Glomerular visceral epithelial cell (primary cell): ENCODE results near the gene CETP.
A peak's percentile ranks its signal among the peaks of the same experiment; 100 is the strongest.

Experiments
- DNase-seq: peaks from one replicate; pipeline ENCODE4 v3.0.0-alpha.2; 2016; ENCODE audit errors: extremely low spot score

Gene CETP, protein sequence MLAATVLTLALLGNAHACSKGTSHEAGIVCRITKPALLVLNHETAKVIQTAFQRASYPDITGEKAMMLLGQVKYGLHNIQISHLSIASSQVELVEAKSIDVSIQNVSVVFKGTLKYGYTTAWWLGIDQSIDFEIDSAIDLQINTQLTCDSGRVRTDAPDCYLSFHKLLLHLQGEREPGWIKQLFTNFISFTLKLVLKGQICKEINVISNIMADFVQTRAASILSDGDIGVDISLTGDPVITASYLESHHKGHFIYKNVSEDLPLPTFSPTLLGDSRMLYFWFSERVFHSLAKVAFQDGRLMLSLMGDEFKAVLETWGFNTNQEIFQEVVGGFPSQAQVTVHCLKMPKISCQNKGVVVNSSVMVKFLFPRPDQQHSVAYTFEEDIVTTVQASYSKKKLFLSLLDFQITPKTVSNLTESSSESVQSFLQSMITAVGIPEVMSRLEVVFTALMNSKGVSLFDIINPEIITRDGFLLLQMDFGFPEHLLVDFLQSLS

DNA sequence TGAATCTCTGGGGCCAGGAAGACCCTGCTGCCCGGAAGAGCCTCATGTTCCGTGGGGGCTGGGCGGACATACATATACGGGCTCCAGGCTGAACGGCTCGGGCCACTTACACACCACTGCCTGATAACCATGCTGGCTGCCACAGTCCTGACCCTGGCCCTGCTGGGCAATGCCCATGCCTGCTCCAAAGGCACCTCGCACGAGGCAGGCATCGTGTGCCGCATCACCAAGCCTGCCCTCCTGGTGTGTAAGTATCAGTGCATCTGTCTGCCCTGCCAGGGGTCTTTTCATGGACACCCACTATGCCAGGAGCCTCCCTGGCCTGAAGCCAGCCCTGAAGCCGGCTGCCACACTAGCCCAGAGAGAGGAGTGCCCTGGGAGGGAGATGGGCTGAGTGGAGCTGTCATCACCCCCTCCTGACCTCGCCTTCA is at the start of gene CETP:
Gene CETP, plus strand, starts transcription at position 100 of the 431 bp plus-strand sequence. Its CDS starts 30 bp downstream, at position 130.
- no peak for DNase-seq

DNA sequence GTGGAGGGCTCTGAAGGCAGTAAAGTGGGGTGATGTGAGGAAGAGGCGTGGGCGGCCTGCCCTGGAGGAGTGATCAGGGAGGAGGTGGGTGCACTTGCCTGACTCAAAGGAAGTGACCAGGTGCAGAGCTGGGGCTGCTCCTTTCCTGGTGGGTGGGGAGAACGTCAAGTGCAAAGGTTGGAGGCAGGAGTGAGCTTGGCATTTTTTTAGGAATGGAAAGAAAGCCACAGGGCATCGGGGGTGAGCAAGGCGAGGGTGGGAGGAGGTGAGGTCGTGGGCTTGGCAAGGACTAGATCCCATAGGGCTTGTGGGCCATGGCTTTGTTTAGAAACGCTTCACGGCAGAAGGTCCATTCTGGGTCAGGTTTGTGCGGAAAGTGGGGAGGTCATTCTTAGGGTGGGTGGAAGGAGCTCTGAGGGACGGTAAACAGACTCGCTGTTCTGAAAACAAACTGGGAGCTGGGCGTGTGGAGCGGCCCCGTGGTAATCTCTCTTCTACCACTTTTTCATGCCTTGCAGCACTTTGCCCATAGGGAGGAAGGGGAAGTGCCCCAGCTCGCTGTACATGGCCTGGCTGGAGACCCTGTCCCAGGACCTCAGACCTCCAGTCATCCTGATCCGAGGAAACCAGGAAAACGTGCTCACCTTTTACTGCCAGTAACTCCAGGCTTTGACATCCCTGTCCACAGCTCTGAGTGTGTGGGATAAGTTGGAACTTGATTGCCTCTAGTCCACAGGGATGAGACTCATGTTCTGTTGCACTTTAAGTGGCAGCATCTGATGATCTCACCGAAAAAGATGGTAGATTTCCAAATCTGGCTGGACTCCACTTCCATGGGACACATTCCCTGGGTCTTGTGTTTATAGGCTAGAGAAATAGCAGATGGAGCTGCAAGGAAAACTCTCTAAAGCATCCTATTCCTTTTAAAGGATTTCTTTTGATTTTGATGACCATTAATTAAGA is 48.7 kb upstream of the CETP start:
- peak; percentile 11 for DNase-seq

DNA sequence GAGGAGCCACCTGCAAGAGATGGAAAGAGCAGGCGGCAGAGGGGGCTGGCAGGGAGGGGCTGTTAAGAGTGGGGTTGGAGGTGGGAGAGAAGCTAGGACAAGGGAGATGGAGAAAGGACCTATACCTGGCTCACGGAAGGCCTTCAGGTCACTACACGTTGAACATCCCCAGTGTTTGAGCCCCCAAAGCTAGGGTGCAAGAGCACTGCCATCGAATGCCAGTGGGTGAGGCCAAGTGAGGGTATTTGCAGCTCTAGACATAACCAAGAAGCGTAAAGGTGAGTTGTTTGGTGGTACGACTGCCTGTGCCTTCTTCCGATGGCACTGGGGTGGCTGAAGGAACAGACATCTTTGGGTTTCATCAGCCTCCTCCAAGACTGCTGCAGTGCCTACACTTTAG is 46.9 kb upstream of the CETP start:
- DNase-seq = no peak

DNA sequence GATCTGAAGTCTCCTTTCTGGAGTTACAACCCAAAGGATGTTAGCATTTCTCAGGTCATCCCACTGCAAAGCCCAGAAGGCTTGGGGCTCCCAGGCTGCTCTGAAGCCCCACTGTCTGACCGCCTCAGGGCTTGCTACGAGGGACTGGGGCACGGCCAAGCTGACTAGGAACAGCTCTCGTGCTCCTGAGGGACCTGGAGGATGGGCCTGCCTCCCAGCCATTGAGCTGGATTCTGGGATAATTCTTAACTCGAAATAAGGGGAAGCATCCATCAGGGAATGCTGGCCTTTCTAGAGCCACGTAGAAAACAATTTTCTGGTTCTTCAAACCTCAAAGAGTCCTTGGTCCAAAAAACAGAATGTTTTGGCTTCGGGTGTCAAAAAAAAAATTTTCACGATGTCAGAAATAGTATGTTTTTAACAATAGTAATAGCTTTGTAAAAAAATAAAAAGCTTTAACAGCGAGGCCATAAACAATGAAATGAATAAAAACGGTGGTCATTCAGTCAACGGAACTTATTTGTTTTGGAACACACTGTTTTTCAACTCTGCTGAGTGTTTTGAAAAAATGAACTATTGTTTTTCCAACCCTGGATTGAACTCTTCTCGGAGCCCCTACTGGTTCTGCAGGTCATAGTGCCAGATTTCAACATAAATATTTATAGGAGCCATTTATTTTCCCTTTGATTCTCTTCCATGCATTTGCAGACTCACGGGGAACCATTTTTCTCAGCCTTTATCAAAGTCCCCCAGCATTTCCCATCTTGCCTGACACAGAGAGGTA is 46.2 kb upstream of the CETP start:
- DNase-seq = no peak

DNA sequence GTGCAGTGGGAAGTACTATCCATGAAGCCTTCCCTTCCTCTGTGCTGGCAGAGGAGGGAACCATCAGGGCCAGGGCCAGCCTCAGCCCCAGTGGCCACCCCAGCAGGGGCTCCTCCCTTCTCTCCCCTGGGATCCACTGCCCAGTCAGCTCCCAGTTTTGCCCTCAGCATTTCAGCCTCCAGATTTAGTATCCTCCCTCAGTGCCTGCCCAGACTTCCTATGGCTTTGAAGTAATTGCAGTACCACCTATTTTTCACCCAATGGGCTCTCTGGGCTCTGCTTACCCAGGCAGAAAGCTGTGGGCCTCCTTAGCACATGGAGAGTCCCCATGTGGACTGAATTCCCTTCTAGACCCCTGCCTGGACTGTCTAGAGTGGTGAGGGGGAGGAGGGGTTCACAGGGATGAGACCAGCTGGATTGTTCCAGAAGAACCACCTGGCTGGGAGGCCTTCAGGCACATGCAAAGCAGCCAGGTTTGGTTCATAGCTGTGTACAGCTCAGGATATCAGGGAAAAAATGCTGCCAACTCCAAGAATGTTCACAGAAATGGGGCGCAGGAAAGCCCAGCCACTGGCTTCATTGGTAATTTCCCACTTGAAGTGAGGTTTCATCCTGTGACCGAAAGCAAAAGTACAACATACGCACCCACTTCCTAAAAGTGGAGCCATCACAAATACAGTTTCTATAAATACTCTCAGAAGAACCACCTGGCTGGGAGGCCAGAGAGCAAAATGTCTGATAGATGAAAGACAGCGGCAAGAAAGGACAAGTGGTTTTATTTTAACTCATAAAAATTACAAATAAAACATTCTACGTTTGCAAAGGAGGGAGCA is 45.0 kb upstream of the CETP start:
- DNase-seq = no peak

DNA sequence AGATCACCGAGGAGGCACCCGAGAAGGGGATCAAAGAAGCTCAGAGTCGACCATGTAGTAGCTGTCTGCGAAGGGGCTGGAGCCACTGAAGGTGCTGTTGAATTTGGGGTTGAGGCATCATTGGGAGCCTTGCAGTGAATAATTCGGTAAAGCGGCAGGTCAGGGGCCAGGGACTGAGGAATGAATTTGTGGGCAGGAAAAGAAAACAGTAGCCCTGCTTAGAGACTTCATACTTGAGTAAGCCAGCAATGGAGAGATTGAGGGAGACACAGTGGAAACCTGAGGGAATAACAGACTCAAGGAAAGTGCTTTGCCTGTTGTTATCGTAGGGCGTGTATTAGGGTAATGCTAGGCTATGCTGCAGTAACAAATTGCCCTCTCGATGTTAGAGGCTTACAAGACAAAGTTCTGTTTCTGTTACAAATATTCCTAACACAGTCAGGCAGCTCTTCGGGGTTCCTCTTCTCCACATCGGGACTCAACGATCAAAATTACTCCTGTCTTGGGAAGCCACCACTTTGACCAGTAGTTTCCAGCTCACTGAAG is 43.2 kb upstream of the CETP start:
- DNase-seq = no peak

DNA sequence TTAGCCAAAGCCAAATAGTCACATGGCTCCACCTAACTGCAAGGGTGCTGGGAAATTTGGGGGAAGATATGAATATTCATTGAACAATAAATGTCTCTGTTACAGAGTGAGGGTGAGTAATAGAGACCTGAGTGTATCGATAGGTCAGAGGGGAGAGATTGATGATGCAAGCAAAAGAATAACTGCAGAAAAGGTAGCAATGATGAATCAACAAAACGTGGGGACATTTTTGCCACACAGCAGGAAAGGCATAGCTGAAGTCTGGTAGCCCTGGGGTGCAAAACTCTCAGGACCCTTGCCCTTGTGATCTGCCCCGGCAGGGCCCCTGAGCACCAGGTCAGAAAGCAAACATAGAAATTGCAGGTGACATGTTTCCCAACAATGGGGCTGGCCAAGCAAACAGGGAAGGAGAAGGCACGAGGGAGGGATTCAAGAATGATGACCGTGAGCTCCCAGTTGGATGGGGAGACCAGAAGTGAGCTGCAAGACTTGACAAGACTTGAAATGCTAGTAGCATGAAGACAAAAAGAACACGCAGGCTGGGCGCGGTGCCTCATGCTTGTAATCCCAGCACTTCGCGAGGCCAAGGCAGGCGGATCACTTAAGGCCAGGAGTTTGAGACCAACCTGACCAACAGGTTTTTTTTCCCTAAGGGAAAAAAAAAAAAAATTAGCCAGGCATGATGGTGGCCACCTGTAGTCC is 42.5 kb upstream of the CETP start:
- no peak for DNase-seq

DNA sequence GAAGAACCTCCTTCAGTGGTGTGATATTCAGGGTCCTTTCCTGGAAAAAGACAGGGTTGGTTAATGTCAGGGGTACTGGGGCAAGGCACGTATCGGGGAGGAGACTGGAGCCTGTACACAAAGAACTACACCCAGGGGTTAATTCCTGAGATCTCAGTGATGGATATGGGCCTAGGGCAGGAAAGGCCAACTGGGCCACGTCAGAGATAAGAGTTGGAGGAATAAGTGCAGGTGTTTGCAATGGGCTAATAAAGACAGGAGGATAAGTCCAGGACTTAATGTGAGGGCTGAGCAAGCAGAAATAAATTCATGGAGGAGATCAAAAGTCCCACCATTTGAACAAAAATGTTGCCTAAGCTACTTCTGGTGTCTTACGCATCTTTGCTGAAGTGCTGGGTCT is 40.2 kb upstream of the CETP start:
- DNase-seq = no peak

DNA sequence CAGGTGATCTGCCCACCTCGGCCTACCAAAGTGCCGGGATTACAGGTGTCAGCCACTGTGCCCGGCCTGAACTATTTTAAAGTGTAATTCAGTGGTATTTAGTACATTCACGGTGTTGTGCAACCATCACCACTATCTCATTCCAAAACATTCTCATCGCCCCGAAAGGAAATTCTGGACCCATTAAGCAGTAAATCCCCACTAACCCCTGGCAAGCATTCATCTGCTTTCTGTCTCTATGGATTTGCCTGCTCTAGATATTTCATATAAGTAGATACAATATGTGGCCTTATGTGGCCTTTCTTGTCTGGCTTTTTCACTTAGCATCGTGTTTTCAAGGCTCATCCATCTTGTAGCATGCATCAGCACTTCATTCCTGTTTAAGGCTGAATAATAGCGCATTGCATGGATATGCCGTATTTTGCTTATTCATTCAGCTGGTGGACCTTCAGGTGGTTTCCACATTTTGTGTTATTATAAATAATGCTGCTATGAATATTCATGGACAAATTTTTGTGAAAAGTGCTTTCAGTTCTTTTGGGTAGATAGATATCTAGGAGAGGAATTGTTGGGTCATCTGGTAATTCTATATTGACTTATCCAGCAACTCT is 38.2 kb upstream of the CETP start:
- DNase-seq = no peak

DNA sequence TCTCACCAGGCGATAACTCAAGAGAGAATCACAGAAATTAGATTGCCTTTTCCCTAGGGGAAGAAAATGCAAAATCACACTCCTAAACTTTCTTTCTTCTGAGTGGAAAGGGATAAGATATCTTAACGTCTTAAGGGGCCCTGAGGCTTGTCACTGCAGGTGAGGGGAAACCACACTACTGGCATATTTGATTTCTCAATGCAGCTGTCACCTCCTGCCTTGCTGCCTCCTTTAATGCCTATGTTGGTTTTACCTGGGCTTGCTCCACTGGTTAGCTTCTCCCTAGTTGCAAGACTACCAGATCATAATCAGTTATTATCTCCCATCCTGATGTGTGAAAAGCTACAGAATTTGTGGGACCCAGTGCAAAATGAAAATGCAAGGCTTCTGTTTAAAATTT is 34.3 kb upstream of the CETP start:
- DNase-seq = no peak

DNA sequence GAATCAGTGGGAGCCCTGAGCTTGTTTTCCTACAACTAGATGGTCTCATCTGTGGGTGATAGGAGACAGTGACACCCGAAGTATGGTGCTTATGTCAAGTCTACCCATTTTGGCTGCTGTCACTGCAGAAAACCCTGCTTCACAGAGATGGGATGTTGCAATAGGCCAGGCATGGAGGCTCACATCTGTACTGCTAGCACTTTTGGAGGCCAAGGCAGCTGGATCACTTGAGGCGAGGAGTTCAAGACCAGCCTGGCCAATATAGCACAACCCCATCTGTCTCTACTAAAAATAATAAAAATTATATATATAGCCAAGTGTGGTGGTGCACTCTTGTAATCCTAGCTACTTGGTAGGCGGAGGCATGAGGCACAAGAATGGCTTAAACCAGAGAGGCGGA is 32.1 kb upstream of the CETP start:
- no peak for DNase-seq

DNA sequence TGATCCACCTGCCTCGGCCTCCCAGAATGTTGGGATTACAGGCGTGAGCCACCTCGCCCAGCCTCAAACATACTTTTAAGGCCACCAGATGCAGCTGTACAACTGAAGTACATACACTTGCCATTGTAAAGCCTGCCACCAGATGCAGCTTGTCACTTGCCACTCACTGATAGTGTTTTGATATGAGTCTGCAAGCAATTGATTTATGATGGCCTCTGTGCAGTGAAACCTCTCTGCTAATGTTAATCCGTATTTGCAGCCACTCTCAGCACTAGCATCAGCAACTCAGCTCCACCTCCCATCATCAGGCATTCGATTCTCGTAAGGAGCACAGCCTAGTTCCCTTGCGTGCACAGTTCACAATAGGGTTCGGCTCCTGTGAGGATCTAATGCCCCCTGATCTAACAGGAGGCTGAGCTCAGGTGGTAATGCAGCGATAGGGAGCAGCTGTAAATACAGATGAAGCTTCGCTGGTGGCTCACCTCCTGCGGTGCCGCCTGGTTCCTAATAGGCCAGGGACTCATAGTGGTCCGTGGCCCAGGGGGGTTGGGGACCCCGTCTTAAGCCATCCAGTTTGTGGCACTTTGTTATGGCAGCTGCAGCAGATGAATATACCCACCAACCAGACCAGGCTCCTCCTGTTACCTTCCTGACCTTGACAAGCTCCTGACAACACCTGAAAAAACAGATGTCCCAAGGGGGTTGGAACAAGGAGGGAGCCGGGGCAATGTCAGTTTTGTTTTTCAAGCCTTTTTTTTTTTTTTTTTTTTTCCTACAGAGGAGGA is 31.1 kb upstream of the CETP start:
- DNase-seq = no peak

DNA sequence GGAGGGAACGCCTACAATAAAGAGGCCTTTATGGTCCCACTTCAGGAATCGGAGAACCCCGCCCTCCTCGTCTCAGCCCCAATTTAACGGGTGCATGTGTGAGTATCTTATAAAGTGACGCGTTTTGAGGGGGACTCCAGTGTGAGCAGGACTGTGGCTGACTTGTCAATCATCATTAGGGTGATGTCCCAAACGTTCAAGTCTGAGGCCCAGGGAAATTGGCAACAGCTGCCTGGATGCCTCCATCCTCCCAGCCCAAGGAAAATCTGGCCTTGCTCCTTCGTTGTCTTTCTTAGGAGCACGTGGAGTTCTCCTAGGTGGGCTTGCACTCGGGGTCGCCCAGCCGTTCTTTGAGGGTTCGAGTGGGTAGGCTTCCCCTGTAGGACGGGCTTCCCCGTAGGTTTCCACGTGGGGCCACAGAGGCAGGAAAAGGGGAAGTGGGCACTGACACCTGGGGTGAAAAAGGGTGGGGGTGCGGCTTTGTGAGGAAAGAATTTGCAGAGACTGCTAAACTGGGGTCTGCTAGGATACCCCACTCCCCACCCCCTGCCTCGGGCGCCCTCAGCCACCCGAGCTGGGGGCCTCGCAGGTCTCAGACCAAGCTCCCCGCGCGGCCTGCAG is 30.4 kb upstream of the CETP start:
- DNase-seq = no peak

DNA sequence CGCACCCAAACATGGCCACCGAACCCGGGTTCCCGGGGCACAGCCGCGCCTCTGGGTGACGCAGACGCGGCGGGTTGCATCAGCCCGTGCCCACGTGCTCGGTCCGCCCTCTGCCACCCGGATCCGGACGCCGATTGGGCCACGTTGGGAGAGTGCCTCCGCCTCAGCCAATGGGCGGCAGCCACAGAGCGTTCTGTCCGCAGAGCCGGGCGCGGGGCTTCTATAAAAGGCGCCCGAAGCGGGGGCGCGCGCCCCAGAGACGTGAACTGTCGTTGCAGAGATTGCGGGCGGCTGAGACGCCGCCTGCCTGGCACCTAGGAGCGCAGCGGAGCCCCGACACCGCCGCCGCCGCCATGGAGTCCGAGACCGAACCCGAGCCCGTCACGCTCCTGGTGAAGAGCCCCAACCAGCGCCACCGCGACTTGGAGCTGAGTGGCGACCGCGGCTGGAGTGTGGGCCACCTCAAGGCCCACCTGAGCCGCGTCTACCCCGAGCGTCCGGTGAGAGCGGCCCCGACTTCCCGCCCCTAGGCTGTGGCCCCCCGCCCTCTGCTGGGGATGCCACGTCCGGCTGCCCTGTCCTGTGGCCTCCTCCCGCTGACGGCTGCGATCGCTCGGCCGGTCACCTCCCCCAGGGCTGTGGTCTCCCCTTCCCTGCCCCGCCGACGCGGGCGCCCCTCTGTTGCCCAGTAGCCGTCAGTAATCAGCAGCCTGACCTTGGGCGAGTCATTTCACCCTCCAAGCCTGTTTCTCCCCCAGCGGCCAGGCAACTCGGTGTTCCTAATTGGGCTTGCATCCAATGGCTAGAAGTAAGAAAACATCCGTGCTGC is 29.6 kb upstream of the CETP start, which contains the start of gene HERPUD1:
Gene HERPUD1, plus strand, starts transcription at position 251 of the 829 bp plus-strand sequence. Its CDS starts 103 bp downstream, at position 354.
- DNase-seq = peak; percentile 97

DNA sequence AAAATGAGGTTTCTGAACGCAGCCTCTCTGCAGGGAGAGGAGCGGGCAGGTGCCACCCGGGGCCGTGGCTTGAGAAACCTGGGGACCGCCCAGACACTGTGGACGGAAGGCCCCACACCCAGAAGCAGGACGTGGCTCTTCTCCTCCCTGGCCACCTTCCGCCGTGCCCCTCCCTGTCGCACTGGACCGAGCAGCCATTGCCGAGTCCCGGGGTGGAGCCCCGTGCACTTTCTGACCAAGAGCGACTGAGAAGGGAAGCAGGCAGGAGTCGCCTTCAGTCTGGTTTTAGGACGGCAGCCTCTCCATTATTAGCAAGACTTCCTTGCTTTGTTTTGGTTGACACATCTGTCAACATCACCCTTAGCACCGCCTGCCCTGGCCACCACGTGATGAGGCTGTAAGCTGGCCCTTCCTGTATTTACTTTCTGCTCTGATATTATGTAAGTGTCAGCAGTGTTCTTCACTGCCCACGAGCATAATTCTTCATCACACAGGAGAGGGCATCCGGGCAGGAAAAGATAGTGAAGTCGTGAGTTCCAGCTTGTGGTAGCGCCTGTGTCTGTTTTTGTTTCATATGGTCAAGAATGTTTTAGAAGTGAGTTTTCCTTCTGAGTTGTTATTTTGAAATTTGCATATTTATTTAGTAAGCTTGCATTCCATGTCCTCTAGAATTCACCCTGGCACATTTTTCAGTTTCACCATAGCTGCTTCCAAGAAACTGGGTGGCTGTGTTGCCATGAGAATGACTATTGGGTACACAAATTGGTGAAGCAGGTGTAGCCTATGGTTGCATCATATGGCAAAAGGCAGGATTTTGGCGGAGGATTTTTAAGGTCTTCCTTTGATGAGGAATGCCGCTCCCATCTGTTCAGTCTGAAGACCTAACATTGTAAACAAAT is 28.8 kb upstream of the CETP start:
- peak; percentile 55 for DNase-seq
